Gastrocnemius medialis (tissue), 4 donors: Measurements from ENCODE around the gene SF3A1.

Experiments
- POLR2A ChIP-seq, 2 donors: fragments of 450-650 bp; IDR thresholded peaks; one replicate each; pipeline ENCODE4 v1.6.1; 2017; ENCODE audit warnings: antibody characterized with exemption in 2 of 2, mild to moderate bottlenecking in 2 of 2, moderate library complexity in 2 of 2
- TF ChIP-seq, protein P1 (sequence below), 5 experiments: fragments of 450-650 bp in 3 of 5; fragments of 200-600 bp in 2 of 5; sonication (generic) in 2 of 5; IDR thresholded peaks in 4 of 5; conservative IDR thresholded peaks in 1 of 5; 1 replicate in 4 of 5; 2 replicates in 1 of 5; pipeline ENCODE4 v1.5.1; 2016 to 2019; ENCODE audit warnings: antibody characterized with exemption in 5 of 5, mild to moderate bottlenecking in 3 of 5, moderate library complexity in 3 of 5

DNA sequence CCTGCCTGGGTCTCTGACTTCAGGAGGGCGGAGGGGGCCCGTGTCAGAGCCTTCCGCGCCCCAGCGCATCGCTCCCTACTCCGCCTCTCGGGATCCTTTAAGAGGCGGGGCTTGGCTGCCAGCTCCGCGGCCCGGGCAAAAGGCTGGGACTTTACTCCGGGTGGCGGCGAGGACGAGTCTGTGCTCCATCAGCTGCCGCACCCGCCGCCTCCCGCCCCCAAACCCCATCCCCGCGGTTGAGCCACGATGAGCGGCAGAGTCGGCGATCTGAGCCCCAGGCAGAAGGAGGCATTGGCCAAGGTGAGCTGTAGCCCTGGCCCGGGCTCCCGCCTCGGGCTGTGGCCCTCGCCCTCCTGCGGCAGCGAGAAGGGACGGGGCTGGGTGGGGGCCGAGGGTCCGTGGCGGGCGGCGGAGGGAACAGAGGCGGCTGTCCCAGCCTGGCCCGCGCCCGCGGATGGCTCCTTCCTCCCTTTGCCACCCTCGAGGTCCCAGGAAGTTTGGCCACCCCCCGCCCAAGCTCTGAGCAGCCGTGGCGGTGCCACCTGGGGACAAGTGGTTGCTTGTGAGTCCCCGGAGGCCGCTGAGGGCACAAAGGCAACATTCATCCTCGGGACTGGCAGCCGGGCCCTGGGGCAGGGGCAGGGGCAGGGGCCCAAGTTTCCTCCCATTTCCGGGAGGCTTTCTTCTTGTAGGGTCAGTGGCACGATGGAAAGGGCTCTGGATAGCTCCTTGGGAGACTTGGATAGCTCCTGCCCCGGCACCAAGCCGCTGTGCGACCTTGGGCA lies 40.4 kb upstream of the SF3A1 start, which contains the start of gene SEC14L2:
- TF ChIP-seq, protein P1, sequence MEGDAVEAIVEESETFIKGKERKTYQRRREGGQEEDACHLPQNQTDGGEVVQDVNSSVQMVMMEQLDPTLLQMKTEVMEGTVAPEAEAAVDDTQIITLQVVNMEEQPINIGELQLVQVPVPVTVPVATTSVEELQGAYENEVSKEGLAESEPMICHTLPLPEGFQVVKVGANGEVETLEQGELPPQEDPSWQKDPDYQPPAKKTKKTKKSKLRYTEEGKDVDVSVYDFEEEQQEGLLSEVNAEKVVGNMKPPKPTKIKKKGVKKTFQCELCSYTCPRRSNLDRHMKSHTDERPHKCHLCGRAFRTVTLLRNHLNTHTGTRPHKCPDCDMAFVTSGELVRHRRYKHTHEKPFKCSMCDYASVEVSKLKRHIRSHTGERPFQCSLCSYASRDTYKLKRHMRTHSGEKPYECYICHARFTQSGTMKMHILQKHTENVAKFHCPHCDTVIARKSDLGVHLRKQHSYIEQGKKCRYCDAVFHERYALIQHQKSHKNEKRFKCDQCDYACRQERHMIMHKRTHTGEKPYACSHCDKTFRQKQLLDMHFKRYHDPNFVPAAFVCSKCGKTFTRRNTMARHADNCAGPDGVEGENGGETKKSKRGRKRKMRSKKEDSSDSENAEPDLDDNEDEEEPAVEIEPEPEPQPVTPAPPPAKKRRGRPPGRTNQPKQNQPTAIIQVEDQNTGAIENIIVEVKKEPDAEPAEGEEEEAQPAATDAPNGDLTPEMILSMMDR (IDR thresholded peaks at IDR 0.05 in 4 of 5, conservative IDR thresholded peaks at IDR 0.05 in 1 of 5) = no peak
- TF ChIP-seq POLR2A (IDR thresholded peaks at IDR 0.05) = peak in 1 of 2 donors; percentile 21
